Neuronal stem cell (in vitro differentiated cells): Measurements from ENCODE around the gene DDX47.

Experiments used
- DNase-seq: peaks from one replicate; pipeline ENCODE4 v3.0.0-alpha.2; 2013; ENCODE audit warnings: low spot score
- H2AFZ ChIP-seq: one replicate; pipeline ENCODE4 v1.6.1; 2013; ENCODE audit warnings: mild to moderate bottlenecking, low read length, inconsistent platforms
- H2AK5ac ChIP-seq: 2 replicates; pipeline ENCODE4 v1.6.1; 2013; ENCODE audit warnings: low read depth, mild to moderate bottlenecking, inconsistent platforms, low read length, moderate library complexity, mixed read lengths
- H2BK120ac ChIP-seq: 2 replicates; pipeline ENCODE4 v1.6.1; 2013; ENCODE audit warnings: low read depth, mild to moderate bottlenecking, inconsistent platforms, low read length, moderate library complexity, mixed read lengths
- H2BK12ac ChIP-seq: one replicate; pipeline ENCODE4 v1.6.1; 2013; ENCODE audit warnings: low read length, inconsistent platforms
- H2BK15ac ChIP-seq: 2 replicates; pipeline ENCODE4 v1.6.1; 2013; ENCODE audit warnings: mild to moderate bottlenecking, low read length, inconsistent platforms, mixed read lengths
- H2BK5ac ChIP-seq: one replicate; pipeline ENCODE4 v1.6.1; 2013; ENCODE audit warnings: inconsistent platforms, mild to moderate bottlenecking, low read length, moderate library complexity
- H3K14ac ChIP-seq: one replicate; pipeline ENCODE4 v1.6.1; 2013; ENCODE audit warnings: low read length, inconsistent platforms
- H3K18ac ChIP-seq: 2 replicates; pipeline ENCODE4 v1.6.1; 2013; ENCODE audit warnings: low read length, inconsistent platforms
- H3K23ac ChIP-seq: 2 replicates; pipeline ENCODE4 v1.6.1; 2013; ENCODE audit warnings: low read depth, mild to moderate bottlenecking, mixed read lengths, low read length, inconsistent platforms; ENCODE audit not compliant: poor library complexity
- H3K27ac ChIP-seq: replicated peaks from 3 replicates; pipeline ENCODE4 v1.5.1; 2013; ENCODE audit warnings: low read length, inconsistent platforms
- H3K27me3 ChIP-seq, 3 experiments: 2 replicates each; pipeline ENCODE4 v1.6.1; 2013; ENCODE audit warnings: low read length in 3 of 3, mild to moderate bottlenecking in 2 of 3, inconsistent platforms in 1 of 3, low read depth in 1 of 3, mixed read lengths in 1 of 3, moderate library complexity in 1 of 3; ENCODE audit not compliant: control insufficient read depth in 3 of 3, insufficient read depth in 3 of 3
- H3K36me3 ChIP-seq, 2 donors: replicated peaks in 1 of 2; 2 replicates each; pipeline ENCODE4 v1.6.1; 2013; ENCODE audit warnings: low read length in 2 of 2; ENCODE audit not compliant: control insufficient read depth in 2 of 2, insufficient read depth in 2 of 2
- H3K4ac ChIP-seq: 2 replicates; pipeline ENCODE4 v1.6.1; 2013; ENCODE audit warnings: inconsistent platforms, mild to moderate bottlenecking, low read length, moderate library complexity
- H3K4me1 ChIP-seq, 2 donors: 1 replicate in 1 of 2; 2 replicates in 1 of 2; pipeline ENCODE4 v1.6.1; 2013; ENCODE audit warnings: low read length in 2 of 2, low read depth in 1 of 2; ENCODE audit not compliant: control insufficient read depth in 2 of 2, insufficient read depth in 1 of 2
- H3K4me2 ChIP-seq: one replicate; pipeline ENCODE4 v1.6.1; 2013; ENCODE audit warnings: mild to moderate bottlenecking, low read length, inconsistent platforms; ENCODE audit not compliant: insufficient read depth, poor library complexity, severe bottlenecking
- H3K4me3 ChIP-seq, 2 donors: 2 replicates each; pipeline ENCODE4 v1.5.1; 2013; ENCODE audit warnings: low read length in 2 of 2, mild to moderate bottlenecking in 2 of 2, inconsistent platforms in 1 of 2, moderate library complexity in 1 of 2
- H3K79me1 ChIP-seq: one replicate; pipeline ENCODE4 v1.6.1; 2013; ENCODE audit warnings: low read depth, mild to moderate bottlenecking, inconsistent platforms, low read length, moderate library complexity
- H3K9ac ChIP-seq: one replicate; pipeline ENCODE4 v1.6.1; 2013; ENCODE audit warnings: mild to moderate bottlenecking, low read depth, low read length, inconsistent platforms; ENCODE audit not compliant: poor library complexity
- H3K9me3 ChIP-seq, 2 donors: replicated peaks in 1 of 2; 2 replicates each; pipeline versions ENCODE3 to v1.6.1; 2013; ENCODE audit warnings: low read length in 2 of 2, mild to moderate bottlenecking in 2 of 2, inconsistent platforms in 1 of 2, low read depth in 1 of 2, mixed read lengths in 1 of 2, moderate library complexity in 1 of 2; ENCODE audit not compliant: control insufficient read depth in 2 of 2, insufficient read depth in 1 of 2
- H4K8ac ChIP-seq: one replicate; pipeline ENCODE4 v1.6.1; 2013; ENCODE audit warnings: low read depth, mild to moderate bottlenecking, inconsistent platforms, low read length, moderate library complexity
- H4K91ac ChIP-seq: one replicate; pipeline ENCODE4 v1.6.1; 2013; ENCODE audit warnings: low read length, low read depth, mild to moderate bottlenecking, inconsistent platforms; ENCODE audit not compliant: poor library complexity
- WGBS, 2 donors: extraction: QIAGEN DNeasy Blood & Tissue Kit; methylation state at CpG; one replicate each; pipeline ENCODE4 v1.1.7; 2013; ENCODE audit warnings: missing lambda C conversion rate in 2 of 2, mixed read lengths in 1 of 2; ENCODE audit not compliant: insufficient read length in 2 of 2, insufficient replicate concordance in 1 of 2; ENCODE audit errors: extremely low coverage in 2 of 2; 5-methylcytosine and 5-hydroxymethylcytosine counted together

The DDX47 gene

DNA sequence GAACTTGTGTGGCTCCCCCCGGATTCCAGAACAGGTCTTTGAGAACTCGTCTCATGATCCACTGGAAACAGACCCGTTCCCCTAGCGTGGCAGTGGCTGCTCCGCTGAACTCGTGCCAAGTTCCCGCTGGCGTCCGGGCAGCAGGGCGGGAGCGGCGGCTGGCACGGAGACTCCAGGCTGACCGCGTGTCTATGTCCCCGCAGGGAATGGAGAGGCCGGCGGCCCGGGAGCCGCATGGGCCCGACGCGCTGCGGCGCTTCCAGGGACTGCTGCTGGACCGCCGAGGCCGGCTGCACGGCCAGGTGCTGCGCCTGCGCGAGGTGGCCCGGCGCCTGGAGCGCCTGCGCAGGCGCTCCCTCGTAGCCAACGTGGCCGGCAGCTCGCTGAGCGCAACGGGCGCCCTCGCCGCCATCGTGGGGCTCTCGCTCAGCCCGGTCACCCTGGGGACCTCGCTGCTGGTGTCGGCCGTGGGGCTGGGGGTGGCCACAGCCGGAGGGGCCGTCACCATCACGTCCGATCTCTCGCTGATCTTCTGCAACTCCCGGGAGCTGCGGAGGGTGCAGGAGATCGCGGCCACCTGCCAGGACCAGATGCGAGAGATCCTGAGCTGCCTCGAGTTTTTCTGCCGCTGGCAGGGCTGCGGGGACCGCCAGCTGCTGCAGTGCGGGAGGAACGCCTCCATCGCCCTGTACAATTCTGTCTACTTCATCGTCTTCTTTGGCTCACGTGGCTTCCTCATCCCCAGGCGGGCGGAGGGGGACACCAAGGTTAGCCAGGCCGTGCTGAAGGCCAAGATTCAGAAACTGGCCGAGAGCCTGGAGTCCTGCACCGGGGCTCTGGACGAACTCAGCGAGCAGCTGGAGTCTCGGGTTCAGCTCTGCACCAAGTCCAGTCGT lies 26.2 kb upstream of the DDX47 start:
- H3K27me3 ChIP-seq = peaks cover 0 to 5% (median 0%) of the 10 kb centered on the region in 3 experiments
- no peak overlapping the region for H2BK120ac ChIP-seq
- peak overlapping the region; percentile 86 for H2BK12ac ChIP-seq
- peak overlapping the region; percentile 99 for H3K14ac ChIP-seq
- peak overlapping the region; percentile 17 for H2BK5ac ChIP-seq
- peak overlapping the region; percentile 91 for H3K4ac ChIP-seq
- peaks cover 0 to 17% of the 10 kb centered on the region in 2 donors for H3K36me3 ChIP-seq
- peaks cover 15 to 22% of the 10 kb centered on the region in 2 donors for H3K4me1 ChIP-seq
- H3K9me3 ChIP-seq = peaks cover 6 to 16% of the 10 kb centered on the region in 2 donors
- H2BK15ac ChIP-seq = peak overlapping the region; percentile 95
- peak overlapping the region; percentile 79 for H4K91ac ChIP-seq
- H2AK5ac ChIP-seq = peak overlapping the region; percentile 99
- DNase-seq = peak; percentile 40
- H3K9ac ChIP-seq = peak overlapping the region; percentile 86
- peak overlapping the region; percentile 60 for H3K4me2 ChIP-seq
- peak overlapping the region; percentile 94 for H3K18ac ChIP-seq
- peak overlapping the region; percentile 100 for H4K8ac ChIP-seq
- no peaks in the 10 kb centered on the region for H3K79me1 ChIP-seq
- no peak overlapping the region for H3K27ac ChIP-seq
- H3K4me3 ChIP-seq = peak overlapping the region in 1 of 2 donors; percentile 66
- H2AFZ ChIP-seq = no peak overlapping the region
- peak overlapping the region; percentile 89 for H3K23ac ChIP-seq
- WGBS, 2 donors = no CpG with 5 or more reads among the region's 80 CpGs

- no peak overlapping the region for H3K27ac ChIP-seq
- DNase-seq = no peak
- no peak overlapping the region for H3K4ac ChIP-seq
- H2BK120ac ChIP-seq = no peak overlapping the region
- H2BK12ac ChIP-seq = no peak overlapping the region
- H3K9ac ChIP-seq = no peak overlapping the region
- H3K18ac ChIP-seq = no peak overlapping the region
- H3K9me3 ChIP-seq = peaks cover 6 to 16% of the 10 kb centered on the region in 2 donors
- peaks cover 15 to 27% of the 10 kb centered on the region in 2 donors for H3K4me1 ChIP-seq
- no peak overlapping the region for H3K4me3 ChIP-seq
- H2BK5ac ChIP-seq = no peak overlapping the region
- no CpG with 5 or more reads among the region's 6 CpGs for WGBS, 2 donors
- H2AK5ac ChIP-seq = no peak overlapping the region
- no peak overlapping the region for H4K91ac ChIP-seq
- no peak overlapping the region for H2BK15ac ChIP-seq
- no peak overlapping the region for H3K23ac ChIP-seq
- no peak overlapping the region for H3K4me2 ChIP-seq
- peaks cover 0 to 5% (median 0%) of the 10 kb centered on the region in 3 experiments for H3K27me3 ChIP-seq
- no peak overlapping the region for H4K8ac ChIP-seq
- H2AFZ ChIP-seq = no peak overlapping the region
- no peak overlapping the region for H3K14ac ChIP-seq
- H3K36me3 ChIP-seq = peaks cover 0 to 17% of the 10 kb centered on the region in 2 donors
- H3K79me1 ChIP-seq = no peaks in the 10 kb centered on the region
These were observed 25.0 kb upstream of the DDX47 start for GRCh38 chr12:12788131-12788530.

- Histone ChIP-seq H4K8ac (no peak overlapping the region), H3K79me1 (no peaks in the 10 kb centered on the region), H3K36me3 (peaks cover 0 to 17% of the 10 kb centered on the region in 2 donors), H2BK12ac (no peak overlapping the region), H2BK5ac (no peak overlapping the region), H2AK5ac (no peak overlapping the region), H2AFZ (no peak overlapping the region), H3K9me3 (peaks cover 6 to 16% of the 10 kb centered on the region in 2 donors), H3K27me3 (peaks cover 0 to 5% (median 0%) of the 10 kb centered on the region in 3 experiments), H3K4me3 (no peak overlapping the region), H3K4me2 (no peak overlapping the region), H2BK15ac (no peak overlapping the region), H2BK120ac (no peak overlapping the region), H4K91ac (no peak overlapping the region), H3K23ac (no peak overlapping the region), H3K4me1 (peaks cover 15 to 27% of the 10 kb centered on the region in 2 donors), H3K4ac (no peak overlapping the region), H3K9ac (no peak overlapping the region), H3K27ac (no peak overlapping the region), H3K14ac (no peak overlapping the region), H3K18ac (no peak overlapping the region)
- DNase-seq = peak; percentile 54
- no CpG with 5 or more reads among the region's 9 CpGs for WGBS, 2 donors
These were observed 24.3 kb upstream of the DDX47 start for GRCh38 chr12:12788675-12789368.

GRCh38 chr12:12790956-12791355 lies 22.2 kb upstream of the DDX47 start:
- no peak overlapping the region for H3K18ac ChIP-seq
- H3K4me3 ChIP-seq = no peak overlapping the region
- peaks cover 6 to 16% of the 10 kb centered on the region in 2 donors for H3K9me3 ChIP-seq
- no peak overlapping the region for H4K8ac ChIP-seq
- peaks cover 0 to 5% (median 0%) of the 10 kb centered on the region in 3 experiments for H3K27me3 ChIP-seq
- H3K14ac ChIP-seq = no peak overlapping the region
- no peak overlapping the region for H2AFZ ChIP-seq
- no peak overlapping the region for H3K4ac ChIP-seq
- H2AK5ac ChIP-seq = no peak overlapping the region
- DNase-seq = no peak
- no peak overlapping the region for H2BK15ac ChIP-seq
- no peak overlapping the region for H4K91ac ChIP-seq
- H3K23ac ChIP-seq = no peak overlapping the region
- no peak overlapping the region for H2BK5ac ChIP-seq
- peaks cover 6 to 17% of the 10 kb centered on the region in 2 donors for H3K4me1 ChIP-seq
- H2BK120ac ChIP-seq = no peak overlapping the region
- no peak overlapping the region for H3K4me2 ChIP-seq
- no peak overlapping the region for H2BK12ac ChIP-seq
- WGBS, 2 donors = no CpG with 5 or more reads among the region's 4 CpGs
- H3K9ac ChIP-seq = no peak overlapping the region
- H3K27ac ChIP-seq = no peak overlapping the region
- H3K36me3 ChIP-seq = peaks cover 0 to 17% of the 10 kb centered on the region in 2 donors
- no peaks in the 10 kb centered on the region for H3K79me1 ChIP-seq
